ENCODE measurements around the gene ZNF469.
"Not testable (repeated sequence)": the region's sequence is repeated elsewhere in the genome, so short reads cannot be mapped to it uniquely, and the experiment has no call there.

Gene ZNF469

DNA sequence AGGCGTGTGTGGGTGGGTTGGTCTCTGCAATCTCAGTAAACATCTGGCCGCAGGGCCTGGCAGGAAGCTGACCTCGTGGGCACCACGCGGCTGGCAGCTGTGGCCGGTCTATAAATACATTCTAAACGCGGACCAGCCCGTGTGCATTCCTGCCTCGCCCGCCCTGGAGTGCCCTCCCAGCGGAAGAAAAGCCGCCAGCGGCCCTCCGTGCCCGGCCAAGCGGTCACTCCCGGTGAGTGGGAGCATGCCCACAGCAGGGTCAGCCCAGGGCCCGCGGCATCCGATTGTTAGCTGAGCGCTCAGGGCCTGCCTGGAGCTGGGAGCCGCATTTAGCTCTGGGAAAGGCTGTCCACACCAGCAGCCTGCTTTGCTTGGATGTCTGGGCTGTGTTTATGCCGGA is 10.3 kb downstream of the ZNF469 start:
- no peak for DNase-seq

DNA sequence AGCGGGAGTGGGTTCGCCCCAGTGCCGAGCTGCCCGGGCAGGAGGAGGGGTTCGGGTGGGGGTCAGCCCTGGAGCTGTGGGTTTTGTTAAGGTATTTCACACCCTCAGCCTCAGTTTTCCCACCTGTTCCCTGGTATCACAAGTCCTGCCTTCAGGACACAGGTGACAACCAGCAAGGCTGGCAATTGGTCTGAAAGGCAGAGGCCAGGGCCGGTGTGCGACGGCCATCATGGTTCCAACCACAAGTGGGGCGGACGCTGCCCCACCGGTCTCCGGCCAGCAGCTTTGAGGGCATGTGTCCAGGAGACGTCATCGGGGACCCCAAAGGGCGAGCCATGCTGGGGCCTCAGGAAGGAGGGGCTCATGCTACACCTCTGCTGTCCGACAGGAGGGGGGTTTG is 10.8 kb downstream of the ZNF469 start:
- no peak for DNase-seq

DNA sequence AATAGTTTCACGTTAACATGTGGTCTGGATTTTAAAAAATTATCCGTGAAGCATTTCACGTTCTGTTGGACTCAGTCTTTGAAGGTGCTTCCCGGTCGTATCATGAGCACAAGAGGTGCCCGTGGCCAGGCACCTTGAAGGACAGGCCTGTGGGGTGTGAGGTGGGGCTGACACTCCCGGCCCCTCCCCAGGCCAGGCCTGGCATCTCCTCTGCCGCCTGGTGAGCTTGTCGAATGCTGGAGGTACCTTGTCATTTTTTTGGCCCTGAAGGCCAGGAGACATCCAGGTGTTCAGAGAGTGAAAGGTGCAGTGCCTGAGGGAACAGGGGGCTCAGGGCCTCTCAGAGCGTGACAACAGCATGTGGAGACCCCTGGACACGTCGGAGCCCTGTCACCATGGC is 11.7 kb downstream of the ZNF469 start:
- DNase-seq, result no peak

GRCh38 chr16:88395669-88396584 is 13.2 kb downstream of the ZNF469 start:
- no peak for DNase-seq

DNA sequence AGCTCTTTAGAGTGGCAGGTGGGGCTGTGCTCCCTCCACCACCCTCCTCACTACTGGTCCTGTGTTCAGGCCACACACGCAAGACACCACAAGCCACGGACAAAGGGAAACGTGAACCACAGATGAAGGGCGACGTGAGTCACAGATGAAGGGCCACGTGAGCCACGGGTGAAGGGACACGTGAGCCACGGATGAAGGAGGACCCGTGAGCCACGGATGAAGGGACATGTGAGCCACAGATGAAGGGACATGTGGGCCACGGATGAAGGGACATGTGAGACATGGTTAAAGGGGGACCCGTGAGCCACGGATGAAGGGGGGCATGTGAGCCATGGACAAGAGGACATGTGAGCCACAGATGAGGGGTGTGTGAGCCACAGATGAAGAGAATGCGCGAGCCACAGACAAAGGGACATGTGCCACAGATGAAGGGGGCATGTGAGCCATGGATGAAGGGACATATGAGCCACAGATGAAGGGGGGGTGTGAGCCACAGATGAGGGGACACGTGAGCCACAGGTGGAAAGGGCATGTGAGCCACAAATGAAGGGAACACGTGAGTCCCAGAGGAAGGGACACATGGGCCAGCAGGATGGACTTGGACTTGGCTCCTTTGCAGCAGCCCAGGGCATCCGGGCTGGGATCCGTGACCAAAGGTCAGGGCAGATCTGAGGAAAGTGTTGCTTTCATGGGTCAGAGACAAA is 15.6 kb downstream of the ZNF469 start:
- DNase-seq, result no peak

DNA sequence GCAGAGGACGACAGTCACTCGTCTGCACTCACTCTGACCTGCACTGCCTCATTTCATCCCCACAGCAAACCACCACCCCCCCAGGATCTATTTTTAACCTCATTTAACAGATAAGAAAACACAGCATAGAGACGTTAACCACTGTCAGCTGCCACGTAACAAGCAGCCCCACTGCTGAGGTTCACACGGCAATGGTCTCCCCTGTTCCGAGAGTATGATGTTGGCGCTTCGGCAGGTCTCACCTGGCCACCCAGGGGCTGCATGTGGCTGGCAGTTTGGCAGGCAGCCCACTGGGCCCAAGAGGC is 16.1 kb downstream of the ZNF469 start:
- DNase-seq, result no peak

GRCh38 chr16:88400186-88400585 is 17.4 kb downstream of the ZNF469 start:
- no peak for DNase-seq

DNA sequence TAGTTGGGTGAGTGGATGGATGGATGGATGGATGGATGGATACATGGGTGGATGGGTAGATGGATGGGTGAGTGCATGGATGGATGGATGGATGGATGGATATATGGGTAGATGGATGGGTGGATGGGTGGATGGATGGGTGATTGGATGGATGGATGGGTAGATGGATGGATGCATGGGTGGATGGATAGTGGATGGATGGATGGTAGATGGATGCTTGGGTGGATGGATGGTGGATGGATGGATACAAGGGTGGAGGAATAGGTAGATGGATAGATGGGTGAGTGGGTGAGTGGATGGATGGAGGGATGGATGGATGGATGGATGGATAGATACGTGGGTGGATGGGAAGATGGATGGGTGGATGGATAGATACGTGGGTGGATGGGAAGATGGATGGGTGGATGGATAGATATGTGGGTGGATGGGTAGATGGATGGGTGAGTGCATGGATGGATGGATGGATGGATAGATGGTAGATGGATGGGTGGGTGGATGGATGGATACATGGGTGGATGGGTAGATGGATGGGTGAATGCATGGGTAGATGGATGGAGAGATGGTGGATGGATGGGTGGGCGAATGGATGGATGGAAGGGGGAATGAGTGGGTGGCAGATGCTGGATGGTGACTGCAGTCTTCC is 19.0 kb downstream of the ZNF469 start:
- no peak for DNase-seq

DNA sequence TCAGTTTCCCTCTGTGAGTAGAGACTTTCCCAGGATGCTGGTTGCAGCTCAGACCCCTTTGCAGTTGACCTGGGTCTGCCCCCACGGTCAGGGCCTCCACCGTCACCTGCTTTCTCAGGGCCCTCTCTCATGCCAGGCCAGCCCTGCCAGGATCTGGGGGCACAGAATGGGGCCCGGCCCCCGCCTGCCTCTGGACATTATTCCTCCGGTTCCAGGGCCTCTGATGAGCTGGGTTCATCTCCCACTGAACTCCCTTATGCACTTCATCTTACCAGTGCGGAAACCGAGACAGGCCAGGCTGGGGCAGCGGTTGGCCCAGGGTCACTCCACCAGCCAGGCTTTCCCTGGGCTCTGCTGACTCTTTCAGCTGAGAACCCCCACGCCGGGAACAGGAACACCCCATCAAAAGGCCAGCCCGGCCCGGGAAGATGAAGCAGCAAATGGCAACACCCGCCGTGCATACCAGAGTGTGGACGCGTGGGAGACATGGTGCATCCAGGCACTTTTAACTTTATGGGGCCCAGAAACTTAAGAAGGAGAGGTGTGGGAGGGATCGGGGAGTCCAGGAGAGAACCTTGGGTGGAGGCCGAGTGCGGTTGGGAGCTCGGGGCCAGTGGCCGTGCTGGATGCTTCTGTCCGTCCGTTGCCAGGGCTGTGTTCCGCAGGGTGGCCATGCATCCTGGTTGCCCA is 19.9 kb downstream of the ZNF469 start:
- no peak for DNase-seq

DNA sequence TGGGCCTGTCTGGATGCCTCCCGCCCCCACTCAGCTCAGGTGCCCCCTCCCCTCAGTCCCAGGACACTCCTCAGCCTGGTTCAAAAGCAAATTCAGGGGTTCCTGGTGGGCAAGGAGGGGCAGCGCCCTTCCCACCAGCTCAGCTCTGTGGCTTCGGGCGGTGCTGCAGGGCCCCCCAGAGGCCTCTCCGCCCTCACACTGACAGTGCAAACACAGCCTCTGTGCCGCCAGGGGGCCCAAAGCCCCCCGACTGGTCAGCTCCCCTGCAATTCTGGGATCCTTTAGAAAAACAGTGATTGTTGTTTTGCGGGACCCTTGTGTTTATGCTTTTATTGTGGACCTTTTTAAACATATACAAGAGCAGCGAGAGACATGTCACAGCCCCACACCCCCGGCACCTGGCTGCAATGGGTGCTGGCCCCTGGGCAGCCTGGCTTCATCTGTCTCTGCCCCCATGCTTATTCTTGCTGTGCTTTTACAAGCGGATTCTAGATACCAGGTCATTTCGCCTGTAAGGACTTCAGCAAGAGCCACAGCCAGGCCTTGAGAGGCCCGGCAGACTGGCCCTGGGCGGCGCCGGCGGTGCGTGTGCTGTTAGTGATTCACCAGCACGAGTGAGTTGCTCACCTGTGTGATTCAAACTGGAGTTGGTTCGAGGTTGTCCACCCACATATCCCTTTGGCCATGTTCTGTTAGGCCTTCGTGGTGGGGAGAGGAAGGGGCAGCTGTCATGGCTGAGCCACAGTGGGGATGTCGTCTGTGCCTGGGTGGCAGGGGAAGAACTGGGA is 21.2 kb downstream of the ZNF469 start:
- no peak for DNase-seq

DNA sequence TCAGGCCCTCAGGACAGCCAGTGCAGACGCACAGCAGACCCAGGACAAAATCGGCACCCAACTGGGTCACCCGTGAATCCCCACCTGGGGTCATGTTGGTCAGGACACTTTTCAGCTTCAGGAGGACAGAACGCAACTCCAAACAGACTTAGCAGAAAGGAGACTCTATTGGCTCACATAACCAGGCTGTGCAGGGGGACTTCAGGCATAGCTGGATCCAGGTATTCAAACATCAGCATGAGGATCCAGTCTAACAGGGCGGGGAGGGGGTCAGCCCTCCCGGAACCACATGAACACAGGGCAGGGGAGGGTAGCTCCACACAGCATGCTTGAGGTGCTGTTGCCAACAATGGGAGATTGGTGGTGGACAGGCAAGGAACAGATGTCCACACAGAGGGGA is 22.0 kb downstream of the ZNF469 start:
- no peak for DNase-seq

GRCh38 chr16:88405216-88406060 is 22.7 kb downstream of the ZNF469 start:
- no peak for DNase-seq

DNA sequence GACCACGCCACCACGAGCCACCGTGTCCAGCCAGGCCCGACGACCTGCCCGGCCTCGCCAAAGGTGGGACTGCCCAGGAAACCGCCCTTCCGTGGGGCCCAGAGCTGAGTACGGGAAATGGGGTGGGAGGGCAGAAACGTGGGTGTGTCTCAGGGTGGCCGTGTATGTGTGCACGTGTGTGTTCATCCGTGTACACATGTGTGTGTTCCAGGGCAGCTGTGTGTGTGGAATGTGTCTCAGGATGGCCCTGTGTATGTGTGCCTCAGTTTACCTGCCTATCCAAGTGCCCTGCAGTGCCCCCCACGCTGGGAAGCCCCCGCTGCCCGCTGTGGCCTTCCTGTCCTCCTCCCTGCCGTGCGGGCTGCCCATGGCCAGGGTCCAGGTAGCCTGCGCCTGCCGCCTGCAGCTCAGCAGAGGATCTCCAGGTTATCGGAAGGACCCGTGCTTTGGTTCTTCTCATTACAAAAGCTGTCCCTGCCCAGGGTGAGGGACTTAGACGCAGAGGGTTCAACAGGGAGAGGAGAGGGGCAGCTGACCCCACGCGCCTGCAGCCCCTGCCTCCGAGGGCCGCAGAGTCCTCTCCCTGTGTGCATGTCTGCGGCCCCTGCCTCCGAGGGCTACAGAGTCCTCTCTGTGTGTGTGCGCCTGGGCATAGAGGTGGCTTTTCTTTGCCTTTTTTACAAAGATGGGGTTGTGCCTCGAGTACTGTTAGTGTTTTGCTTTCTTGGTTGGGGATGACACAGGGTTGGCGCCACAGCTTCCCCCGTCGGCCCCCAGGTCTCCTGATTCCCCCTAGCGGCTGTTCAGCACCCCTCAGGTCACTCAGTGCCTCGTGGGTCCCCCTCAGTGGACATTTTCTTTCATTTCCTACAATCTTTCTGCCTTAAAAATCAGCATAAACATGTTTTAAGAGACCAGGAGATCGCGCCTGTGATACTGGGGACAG is 23.6 kb downstream of the ZNF469 start:
- no peak for DNase-seq

DNA sequence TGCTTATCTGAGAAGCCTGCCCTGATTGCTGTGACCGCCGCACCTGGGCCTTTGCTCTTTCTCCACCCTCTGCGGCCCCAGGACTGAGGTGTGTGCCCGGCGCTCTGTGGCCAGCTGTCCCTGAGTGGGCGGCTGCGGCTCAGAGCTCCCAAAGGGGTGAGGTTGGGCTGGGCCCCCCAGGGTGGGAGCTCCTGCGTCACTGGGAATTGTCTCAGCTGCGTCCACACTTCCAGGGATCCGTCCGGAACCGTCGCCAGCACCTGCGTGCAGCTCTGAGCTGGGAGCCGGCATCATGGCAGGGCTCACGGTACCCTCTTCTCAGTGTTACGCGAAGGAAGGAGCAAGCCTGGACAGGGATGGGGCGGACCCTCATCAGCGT is 24.3 kb downstream of the ZNF469 start:
- no peak for DNase-seq

DNA sequence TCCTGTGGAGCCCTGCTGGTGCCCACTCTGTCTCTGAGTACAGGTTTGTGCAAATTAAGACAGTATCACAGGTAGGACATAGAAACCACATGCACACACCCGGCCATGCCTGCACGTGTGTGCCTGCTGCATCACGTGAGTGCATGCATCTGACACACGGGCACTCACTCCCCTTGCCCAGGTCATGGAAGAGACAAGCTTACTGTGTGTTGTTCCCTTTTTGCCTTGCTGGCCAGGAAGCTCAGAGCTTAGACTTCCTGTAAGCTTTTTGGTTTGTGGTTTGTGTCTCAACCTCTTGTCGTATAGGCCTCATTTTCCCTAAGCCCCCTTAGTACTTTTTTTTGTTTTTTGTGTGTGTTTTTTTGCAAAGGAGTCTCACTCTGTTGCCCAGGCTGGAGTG is 25.0 kb downstream of the ZNF469 start:
- no peak for DNase-seq

- DNase-seq, result no peak
Measured at GRCh38 chr16:88408561-88409142, 25.9 kb downstream of the ZNF469 start.

GRCh38 chr16:88409296-88410065 is 26.7 kb downstream of the ZNF469 start:
- DNase-seq, result no peak

DNA sequence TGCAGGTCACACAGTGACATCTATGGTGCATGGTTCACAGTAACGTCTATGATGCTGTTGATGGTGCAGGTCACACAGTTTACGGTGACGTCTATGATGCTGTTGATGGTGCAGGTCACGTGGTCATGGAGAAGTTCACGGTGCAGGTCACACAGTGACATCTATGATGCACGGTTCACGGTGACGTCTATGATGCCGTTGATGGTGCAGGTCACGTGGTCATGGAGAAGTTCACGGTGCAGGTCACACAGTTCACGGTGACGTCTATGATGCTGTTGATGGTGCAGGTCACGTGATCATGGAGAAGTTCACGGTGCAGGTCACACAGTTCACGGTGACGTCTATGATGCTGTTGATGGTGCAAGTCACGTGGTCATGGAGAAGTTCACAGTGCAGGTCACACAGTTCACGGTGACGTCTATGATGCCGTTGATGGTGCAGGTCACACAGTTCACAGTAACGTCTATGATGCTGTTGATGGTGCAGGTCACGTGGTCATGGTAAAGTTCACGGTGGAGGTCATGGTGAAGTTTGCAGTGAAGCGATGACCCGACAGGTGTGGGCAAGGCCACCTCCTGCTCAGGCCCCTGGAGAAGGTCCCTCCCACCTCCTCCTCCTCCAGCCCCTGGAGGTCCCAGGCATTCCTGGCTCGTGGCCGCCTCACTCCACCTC is 27.7 kb downstream of the ZNF469 start:
- not testable (repeated sequence) for DNase-seq

All from activated T-cell treated with anti-CD3 and anti-CD28 coated beads, Interleukin-2, amount 50 U/mL, for 1 hour (primary cell).